GM21786 (cell line): Measurements from ENCODE around the gene MGLL.

ENCODE experiments used
- ATAC-seq: cut with Tn5 transposase; IDR thresholded peaks from one replicate; pipeline ENCODE4 v1.9.1; 2021; ENCODE audit not compliant: unreplicated experiment

The MGLL gene

DNA sequence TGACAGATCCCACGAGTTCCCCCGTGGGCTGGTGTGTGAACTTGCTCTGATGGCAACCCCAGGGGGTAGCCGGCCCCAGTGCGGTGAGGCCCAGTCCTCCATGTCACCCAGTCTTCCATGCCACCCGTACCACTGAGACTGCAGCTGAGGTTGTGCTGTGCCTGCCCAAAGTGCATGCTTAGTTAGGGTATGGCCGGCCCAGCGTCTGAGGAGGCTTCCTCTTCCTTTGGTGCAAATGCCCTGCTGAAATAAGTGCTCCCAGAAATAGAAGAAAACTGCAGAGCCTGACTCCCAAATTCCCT lies 31.5 kb downstream of the MGLL start:
- peak; percentile 13 for ATAC-seq

DNA sequence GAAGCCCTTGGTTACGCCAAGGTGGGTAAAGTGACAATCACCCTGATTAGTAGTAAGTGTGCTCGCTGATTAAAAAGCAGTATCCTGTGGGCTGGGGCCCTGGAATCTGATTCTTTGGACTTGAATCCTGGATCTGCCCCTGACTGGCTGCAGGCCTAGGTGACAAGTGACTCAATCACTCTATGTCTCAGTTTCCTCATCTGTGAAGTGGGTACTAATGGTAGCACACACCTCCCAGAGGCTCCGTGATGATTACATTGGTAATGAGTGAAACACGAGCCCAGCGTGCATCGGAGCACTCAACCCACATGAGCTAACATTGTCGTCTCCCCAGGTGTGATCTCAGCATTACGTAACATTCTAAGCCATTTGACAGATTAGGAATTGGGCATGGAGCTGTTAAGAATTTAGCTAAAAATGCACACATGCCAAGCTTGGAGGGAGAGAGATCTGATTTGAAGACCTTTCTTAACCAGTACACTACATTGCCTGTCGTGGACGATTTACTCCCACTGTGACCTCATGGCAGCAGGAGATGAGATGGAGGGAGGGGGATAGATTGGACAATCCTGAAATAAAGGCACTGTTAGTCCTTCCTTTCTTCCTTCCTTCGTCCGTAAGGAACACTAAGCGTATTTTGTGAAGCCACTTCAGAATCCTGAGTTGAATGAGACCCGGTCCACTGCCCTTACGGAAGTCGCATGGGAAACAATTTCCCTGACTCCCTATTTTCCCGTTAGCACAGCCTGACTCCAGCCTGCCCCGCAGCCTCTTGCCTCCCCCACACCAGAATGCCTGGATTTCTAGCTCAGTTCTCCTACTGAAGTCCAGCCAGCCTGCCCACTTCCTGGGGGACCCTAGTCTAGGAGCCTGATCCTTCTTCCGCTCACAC lies 32.1 kb downstream of the MGLL start:
- no peak for ATAC-seq

DNA sequence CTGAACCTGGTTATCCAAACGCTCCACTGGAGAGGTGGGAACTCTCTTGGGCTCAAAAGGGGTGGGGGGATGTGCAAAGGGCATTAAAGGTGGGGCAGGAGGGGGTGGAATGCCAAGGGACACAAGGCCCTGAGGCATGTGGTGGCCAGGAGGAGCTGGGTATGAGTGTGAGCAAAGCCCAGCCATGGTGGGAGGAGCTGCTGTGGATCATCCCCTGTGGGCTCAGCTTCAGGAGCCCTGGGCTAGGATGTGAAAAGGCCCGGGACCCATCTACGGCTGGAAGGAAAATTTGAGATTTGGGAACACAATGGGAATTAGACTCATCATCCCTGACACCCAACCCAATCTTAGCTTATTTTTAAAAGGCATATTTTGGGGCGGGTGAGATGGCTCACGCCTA lies 33.3 kb downstream of the MGLL start:
- no peak for ATAC-seq

DNA sequence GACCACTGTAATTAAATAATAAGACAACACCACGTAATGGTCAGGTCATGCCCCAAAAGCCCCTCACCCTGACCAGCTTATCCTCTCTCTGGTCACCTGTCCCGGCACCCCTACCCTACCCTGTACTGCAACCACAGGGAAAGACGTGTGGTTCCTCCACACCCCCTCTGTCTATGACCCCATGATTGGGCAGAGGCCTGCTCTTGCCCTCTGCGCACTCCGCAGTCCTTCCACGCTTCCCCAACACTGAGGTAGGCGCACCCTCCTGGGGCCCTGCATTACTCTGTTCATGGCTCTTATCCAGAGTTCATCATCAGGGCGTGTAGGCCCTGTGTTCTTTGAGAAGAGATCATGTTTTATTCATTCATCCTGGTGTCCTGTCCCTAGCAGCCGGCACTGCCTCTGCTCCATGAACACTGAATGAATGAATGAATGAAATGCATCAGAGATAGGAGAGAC lies 33.8 kb downstream of the MGLL start:
- no peak for ATAC-seq

DNA sequence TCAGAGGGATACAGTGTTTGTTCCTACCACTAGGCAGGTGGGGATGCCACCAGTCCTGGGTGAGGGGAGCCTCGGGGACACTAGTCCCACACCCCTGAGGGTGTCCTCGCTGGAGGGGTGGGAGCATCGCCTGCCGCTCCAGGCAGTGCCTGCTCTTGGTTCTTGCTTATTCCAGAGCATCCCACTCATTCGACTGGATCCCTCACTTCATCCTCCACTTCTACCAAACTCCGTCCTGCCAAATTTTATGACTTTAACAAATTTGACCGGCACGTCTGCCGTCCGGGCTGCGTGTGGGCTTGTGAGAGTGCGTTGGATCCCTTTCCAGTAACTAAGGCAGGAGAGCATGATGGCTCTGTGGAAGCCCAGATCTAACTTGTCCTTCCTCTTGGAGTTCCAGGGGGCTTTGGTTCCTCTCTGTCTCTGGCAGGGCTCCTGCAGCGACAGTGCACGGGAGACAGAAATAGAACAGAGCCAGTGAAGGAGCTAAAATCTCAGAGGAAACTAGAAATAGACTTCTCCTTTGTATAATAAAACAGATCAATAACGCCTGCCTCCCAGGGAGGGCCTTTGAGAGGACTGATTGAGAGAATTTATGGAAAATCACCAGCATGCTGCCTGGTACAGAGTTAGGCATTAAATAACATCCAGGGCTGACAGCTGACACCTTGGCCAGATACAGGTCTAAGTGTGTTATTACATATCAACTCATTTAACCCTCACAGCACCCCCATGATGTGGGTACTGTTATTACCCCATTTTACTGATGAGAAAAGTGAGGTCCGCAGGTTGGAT lies 34.5 kb downstream of the MGLL start:
- no peak for ATAC-seq

DNA sequence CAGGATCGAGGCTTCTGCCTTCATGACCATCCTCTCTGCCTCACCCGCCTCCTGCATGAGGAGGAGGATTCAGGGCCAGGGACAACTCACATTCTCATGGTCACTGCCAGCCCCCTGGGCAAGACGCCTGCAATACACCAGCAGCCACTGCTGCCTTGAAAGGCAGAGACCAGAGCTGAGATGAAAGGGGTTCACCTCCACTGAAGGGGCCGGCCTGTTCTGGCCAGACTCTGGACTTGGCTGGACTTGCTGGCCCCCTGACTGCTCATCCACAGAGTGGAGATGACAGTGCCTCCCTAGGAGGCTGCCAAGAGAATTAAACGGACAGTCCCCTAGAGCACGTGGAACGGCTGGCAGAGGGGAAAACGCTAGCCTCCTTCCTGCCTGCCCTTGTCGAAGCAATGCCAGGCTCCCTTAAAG lies 35.2 kb downstream of the MGLL start:
- ATAC-seq: no peak

DNA sequence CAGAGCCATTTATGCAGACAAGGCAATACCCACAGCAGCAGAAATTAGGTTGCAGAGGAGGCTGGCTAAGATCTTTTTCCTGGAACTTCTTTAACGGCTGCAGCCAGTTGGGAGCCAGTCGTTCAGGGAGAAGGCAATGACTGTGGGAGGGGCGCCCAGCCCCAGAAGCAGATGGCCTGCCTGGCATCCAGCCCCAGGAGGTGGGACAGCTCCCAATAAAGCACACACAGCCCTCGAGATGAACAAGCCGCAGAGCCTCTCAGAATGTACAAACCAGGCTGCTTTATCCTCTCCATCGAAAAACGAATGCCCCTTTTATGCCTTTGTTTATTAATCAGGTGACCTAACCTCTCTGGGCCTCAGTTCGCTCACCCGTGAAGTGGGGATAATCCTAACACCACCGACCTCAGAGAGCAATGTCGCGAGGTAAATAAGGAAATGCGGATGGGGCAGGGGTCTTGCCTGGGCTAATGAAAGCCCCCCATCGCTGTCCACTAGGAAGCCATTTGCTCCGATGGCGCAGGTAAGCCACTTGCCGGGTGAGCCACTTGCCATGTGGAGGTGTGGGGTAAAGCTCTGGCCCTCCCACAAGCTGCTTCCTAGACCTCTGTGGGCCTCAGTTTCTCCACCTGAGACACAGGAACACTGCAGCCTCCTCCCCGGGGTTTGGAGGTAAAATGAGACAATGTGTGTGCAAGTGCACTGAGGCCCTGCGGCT lies 35.8 kb downstream of the MGLL start:
- no peak for ATAC-seq

DNA sequence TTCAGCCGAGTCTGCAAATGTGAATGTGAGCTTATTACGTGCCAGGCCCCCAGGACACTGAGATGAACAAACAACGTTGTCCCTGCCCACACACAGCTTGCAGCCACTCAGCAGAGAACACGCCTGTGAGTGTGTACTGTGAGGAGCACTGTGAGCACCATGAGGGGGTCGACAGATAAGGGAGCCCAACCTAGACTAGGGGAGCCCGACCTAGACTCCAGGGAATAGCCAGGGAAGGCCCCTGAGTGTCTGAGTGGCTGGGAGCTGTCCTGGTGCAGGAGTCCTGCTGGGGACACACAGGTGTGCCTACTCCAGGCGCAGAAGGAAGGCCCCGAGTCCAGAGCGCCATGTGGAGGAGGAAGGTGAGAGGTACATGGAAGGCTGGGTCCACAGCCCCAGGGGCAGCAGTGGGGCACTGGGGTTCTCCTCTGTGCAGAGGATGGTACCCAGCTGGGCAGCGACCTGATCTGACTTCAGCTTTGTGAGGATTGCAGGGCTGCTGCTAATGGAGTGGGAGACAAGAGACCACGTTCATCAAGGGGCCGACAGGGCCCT lies 36.5 kb downstream of the MGLL start:
- no peak for ATAC-seq

DNA sequence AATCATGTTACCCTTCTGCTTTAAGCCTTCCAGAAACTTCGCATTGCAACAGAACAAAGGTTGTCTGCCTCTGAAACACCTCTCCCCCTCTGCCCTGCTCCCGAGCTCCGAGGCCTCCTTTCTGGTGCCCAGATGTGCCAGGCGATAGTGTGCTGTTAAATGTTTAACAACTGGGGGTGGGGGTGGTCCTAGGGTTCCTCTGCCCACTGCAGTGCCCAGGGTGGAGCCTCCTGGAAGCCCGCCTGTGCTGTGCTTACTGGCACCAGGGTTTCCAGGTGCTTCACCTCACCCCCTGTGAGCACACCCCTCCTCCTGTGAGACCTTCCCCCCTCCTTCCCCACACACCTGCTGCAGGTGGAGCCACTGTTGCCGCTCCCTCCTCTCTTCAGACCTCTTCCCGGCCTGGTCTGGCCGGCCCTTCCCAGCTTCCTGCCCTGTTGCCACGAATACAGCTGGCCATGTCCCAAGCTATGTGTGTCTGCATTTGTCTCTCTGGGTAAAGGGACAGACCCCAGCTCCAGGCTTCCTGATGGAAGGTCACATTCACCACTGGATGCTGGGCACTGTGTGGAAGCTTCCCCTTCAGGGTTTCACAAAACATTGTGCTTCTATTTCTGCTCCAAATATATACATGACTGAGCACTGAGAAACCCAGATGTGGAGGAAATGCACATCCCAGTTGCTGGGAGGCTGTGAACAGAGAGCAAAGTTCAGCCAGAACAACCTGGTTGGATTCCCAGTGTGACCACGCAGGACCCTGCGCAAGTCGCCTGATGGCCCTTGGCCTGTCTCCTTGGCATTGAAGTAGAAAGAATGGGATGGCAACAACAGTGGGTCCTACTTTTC lies 37.2 kb downstream of the MGLL start:
- no peak for ATAC-seq

DNA sequence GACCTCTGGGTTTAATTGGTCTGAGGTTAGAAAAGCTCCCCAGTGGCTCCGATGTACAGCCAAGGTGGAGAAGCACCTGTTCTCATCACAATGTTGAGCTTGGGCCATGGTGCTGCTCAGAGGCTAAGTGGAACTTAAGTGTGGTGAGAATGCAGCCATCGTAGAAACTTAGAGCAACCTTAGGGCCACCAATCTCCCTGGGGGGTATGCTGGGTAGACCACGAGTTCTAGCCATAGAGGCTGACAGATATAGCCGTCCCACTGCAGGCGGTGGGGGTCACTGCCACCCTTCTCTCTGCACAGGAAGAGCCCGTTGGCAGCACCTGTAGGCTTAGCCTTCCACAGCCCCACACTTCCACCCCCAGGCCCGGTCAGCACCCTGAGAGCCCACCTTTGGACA lies 38.0 kb downstream of the MGLL start:
- peak; percentile 41 for ATAC-seq

DNA sequence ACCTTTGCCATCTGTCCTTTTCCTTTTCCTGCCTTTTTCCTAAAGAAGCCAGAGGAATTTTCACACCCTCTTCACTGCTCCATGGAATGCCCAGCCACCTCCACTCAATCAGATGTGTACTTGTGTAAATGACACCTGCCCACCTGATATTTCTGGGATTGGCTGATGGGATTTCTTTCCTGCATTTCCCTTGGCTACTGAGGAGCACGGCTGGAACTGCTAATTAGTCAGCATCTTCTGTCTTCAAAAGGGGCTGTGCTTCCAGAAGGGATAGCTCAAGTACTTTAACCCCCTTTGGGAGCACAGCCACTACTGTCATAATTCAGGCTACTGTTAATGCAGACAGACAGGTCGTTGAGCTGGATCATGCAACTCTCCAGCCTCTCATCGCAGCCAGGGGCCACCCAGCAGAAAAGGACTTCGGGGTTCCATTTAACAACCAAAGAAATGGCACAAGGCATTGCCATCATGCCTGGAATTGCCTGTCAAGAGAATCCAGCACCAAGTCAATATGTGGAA lies 38.6 kb downstream of the MGLL start:
- ATAC-seq: no peak

DNA sequence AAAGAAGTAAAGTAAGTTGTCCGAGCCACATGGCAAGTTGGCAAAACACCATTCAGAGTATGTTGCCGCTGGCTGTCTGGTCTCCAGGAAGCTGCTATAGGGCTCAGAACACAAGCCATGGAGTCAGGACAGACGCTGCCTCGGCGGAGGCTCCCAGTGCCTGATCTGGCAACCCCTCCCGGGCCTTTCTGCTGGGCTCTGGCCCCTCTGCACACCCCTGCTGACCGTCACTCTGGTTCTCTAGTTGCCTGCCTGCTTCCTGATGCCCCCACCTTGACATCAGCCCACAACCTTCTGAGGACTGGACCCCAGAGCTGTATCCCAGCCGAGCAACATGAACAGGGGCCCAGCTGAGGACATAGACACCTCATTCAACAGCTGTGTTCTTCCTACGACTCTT lies 39.1 kb downstream of the MGLL start:
- no peak for ATAC-seq

DNA sequence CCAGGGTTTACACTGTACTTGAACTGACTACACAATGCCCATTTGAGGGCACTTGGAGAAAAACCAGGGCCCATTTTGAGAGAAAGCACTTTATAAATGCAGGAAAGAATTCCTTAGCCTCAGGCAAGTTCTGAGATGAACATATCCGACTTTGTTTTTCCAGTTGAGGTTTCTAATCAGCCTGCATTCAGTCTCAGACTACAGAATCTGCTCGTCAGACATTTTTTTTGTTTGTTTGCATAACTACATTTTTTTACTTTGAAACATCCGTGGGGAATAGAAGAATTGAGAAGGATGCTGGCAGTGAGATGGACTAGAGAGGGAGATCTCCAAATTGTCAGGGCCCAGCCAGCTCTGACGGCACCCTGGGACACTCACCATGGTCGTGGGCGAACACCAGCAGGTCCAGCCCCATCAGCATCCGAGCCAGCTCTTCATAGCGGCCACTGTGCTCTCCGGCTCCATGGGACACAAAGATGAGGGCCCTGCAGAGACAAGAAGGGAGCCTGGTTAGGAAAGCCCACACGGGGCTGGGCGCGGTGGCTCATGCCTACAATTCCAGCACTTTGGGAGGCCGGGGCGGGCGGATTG lies 40.8 kb downstream of the MGLL start:
- ATAC-seq: no peak

DNA sequence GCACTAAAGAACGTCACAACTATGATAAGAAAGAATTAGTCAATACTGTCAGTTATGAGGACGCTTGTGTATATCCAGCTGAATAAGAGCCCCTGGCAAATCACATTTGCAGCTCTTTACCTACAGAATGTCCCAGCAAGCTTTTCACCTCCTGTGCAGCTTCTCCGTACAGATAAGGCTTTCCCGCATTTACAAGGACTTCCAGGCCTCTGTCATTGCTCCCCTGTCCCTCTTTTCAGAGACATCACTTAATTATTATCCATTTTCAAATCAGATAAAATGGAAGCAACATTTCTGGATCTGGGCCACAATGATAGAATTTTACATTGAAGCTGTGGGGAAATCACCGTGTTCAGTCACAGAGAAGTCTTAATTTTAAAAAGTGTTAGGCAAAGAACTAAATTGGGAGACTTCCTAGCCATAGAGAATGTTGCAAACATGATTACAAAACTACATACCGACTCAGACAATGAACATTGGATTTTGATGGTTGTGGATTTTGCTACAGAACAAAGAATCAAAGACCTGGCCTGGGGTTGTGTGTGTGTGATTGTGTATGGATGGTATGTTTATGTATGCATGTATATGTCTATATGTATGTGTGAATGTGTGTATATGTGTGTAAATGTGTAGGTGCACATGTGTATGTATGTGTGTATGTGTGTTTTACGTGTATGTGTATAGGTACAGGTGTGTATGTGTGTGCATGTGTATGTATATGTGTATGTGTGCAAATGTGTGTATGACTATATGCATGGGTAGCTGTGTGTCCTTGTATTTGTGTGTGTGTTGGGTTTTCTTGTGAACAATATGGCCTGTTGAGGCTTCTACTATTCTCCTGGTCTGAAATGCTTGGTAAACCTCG lies 41.5 kb downstream of the MGLL start:
- ATAC-seq: no peak

DNA sequence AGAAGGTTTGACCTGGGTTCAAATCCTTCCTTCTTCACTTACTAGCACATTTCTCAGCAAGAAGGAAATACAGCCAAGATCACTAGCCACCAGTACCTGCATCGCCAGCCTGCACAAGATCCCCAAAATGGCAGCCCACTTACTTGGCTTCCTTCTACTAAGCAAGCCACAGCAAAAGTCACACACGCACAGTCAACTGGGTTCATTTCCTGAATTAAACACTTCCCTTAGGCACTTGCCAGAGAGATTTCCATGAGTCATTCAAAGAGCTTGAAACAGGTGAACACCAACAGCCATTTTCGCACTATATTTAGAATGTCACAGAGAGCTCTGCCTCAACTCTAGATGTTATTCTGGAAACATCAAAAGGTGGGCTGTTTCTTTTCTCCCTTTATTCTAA lies 42.6 kb downstream of the MGLL start:
- no peak for ATAC-seq

DNA sequence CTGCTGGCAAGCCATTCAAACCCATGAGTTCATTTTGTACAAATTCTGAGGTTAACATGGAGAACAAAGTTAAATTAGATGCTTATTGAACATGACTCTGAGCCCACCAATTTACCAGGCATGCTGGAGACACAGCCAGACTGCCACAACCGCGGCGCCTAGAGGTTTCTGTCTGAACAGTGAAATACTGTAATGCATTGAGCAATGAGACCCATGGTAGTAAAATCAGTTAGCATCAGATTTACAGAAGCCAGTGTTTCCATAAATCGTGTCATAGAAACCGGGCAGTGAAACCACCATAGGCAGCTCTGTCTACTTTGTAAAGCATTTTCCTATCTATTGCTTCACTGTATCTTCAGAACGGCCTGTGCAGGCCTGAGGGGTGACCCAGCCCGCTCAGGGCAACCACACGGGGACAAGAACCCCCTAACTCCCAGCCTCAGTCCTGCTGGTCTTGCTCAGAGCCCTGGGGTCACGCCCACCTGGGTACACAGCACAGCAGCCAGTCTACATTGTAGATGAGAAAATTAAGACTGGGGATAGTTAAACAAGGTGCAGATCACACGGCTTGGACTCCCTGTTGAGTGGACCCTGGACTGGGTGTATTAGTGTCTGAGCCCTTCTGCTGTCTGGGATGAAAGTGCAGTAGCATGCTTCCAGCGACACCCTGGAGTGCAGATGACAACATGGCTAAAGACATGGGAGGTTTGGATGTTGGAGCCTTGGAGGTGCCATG lies 44.2 kb downstream of the MGLL start:
- ATAC-seq: no peak

DNA sequence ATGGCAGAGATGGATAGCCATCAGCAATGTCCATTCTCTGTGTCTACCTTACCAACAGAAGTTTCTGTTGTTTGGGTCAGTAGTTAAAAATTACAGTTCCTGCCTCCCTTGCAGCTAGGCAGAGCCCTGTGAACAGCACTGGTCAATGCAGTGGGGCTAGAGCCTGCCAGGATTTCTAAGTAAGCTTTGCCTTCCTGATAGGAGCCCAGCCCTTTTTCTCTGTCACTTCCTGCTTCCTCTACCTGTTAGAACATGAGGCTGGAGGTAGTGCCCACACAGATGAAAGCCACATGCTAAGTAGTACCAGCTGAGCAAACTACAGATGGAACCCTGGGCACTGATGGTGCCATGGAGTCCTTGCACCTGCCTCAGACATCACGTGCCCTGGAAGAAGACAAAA lies 45.0 kb downstream of the MGLL start:
- no peak for ATAC-seq

DNA sequence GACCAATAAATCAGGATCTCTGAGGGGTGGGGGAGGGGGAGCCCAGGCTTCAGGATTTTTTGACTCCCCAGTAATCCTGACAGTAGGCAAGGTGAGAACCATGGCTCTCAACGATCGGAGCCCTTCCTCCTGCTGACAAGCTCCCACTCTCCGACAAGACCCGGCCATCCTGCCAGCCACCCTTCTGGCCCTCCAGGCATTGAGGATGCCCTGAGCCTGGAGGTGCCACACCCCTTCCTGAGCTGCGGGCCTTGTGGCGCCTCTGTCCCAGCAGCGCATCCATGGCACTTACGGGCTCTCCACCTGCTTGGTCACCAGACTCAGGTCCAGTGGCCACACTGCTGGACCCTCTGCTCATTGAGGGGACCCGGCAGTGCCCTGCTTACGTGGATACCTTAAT lies 46.0 kb downstream of the MGLL start:
- ATAC-seq: no peak
